NCI-H82 (cell line): ENCODE data around the gene ENTPD7.
"Not testable (repeated sequence)": the region's sequence is repeated elsewhere in the genome, so short reads cannot be mapped to it uniquely, and the experiment has no call there.

ENCODE experiments used
- DNase-seq: peaks from one replicate; lab custom pipeline; 2025; lab: John Stamatoyannopoulos, UW

The ENTPD7 gene

DNA sequence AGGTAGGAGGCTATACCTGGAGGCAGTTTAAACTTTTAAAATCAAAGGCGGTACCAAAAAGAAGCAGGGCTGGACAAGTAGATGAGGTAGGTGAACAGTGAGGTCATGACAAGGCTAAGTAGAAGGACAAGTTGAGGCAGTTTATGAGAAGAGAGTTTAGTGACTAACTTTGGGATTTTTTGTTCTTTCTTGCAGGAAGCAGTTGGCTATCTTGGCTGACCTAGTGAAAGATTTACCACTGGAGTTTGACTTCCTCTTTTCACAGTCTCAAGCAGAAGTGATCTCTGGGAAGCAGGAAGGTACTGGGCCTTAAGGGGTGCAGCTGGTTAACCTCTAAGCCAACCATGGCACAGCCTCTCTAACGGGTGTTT lies 26.3 kb downstream of the ENTPD7 start:
- DNase-seq, result no peak

DNA sequence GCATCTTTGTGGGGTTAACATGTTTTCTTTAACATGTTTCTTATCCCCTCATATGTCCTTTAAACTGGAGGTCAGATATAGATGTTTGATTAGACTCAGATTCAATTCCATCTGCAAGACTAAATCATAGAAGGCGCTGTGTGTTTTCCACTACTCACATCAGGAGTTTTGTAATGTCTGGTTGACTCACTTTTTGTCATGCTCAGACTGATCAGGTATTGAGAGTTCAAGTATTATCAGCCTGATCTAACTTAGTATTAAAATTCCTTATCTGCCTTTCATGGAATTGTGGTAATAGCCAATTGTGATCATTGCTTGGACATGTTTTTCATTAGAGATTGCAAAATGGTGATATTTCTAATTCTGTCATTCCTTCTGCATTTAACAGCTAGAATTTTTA lies 30.2 kb downstream of the ENTPD7 start:
- no peak for DNase-seq

GRCh38 chr10:99693933-99694583 lies 34.7 kb downstream of the ENTPD7 start:
- no peak for DNase-seq

DNA sequence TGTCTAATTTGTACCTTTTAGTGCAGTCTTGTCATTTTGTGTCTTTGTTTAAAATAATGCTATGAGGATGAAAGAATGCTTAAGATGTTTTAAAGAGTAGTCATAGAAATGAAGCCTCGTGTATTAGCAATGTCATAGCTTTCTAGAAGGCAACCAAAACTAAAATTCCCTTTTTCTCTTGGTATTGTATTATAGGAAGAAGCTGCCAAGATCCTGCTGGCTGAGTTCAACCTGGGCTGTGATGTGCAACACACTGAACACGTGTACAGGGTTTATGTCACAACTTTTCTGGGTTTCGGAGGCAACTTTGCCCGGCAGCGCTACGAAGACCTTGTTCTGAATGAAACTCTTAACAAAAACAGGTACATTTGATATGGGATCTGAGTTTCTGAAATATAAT lies 36.5 kb downstream of the ENTPD7 start:
- DNase-seq, result no peak

GRCh38 chr10:99698504-99699080 lies 39.3 kb downstream of the ENTPD7 start:
- no peak for DNase-seq

- DNase-seq, result no peak
Measured at GRCh38 chr10:99700649-99701048, 41.3 kb downstream of the ENTPD7 start.

GRCh38 chr10:99708428-99709012 lies 49.2 kb downstream of the ENTPD7 start:
- no peak for DNase-seq

DNA sequence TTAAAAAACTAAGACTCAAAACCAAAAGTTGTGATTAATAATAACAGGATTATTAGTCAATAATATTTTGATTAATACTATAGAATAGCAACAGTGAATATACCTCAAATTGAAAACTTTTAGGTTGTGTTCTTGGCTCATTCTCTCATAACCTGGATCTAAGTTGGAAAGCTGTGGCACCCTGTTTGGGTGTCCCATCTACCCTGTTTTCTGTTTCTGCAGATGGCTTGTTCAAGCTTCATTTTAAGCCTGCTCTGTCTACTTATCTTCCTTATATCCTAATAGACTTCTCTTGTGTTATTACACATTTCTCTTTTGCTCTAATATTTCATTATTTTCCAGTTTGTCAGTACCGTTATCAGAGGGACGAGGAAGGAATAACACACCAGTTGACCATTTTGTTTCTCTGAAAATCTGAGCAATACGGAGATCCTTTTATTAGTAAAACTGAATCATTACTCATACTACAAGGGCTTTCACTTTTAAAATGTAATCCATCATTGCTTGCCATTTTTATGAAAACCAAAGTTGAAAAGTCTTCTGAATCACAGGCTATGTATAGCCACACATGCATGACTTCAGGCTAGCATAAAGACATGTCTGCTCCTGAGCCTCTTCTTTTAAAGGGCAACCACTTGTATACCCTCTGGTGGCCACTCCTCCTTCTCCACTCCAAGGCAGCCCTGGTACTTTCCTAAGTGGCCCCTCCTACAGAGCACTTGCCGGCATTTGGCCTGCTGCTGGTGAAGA lies 50.3 kb downstream of the ENTPD7 start:
- DNase-seq, result no peak

GRCh38 chr10:99711129-99711719 lies 51.9 kb downstream of the ENTPD7 start:
- peak; percentile 58 for DNase-seq

- DNase-seq, result no peak
Measured at GRCh38 chr10:99714446-99714845, 55.1 kb downstream of the ENTPD7 start.

GRCh38 chr10:99720387-99720786 lies 61.1 kb downstream of the ENTPD7 start:
- no peak for DNase-seq

DNA sequence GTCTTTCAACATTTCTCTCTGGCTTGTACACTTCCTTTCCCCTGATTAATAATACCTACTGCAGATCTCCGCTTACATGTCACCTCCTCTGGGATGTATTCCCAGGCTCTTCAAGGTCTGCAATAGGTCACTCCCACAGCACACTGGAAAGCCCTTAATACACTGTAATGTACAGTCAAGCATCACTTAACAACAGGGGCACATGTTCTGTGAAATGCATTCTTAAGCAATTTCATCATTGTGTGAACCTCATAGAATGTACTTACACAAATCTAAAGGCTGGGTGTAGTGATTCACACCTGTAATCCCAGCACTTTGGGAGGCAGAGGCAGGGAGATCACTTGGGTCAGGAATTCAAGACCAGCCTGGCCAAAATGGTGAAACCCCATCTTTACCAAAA lies 70.7 kb downstream of the ENTPD7 start:
- DNase-seq, result no peak

DNA sequence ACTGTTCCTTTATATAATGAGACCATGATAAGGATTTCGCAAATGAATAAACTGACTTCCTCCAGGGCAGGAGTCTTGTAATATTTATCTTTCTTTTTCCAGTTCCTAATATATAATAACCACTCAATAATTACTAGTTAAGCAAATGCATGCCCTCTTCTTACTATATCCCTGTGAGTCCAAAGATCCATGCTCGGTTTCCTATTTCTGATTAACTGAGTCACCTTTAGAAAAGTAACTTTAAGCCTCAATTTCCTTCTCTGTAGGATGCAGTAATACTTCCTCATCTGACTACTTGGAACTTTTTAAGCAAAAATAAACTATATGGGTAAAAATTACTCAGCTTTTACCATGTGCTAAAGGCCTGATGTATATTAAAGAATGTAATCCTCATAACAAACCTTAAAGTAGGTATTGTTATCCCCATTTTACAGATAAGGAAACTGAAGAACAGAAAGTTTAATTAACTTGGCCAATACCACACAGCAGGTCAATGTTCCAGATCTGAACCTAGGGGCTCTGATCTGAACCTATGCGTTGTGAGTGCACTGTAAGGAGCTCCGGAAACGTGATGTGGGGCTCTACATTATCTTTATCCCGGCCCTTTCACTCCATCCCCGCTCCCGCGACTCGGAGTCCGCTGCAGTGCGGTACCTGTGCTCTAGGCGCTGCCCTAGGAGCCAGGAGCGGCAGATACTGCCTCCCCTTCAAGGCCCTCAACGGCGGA lies 72.2 kb downstream of the ENTPD7 start:
- no peak for DNase-seq

DNA sequence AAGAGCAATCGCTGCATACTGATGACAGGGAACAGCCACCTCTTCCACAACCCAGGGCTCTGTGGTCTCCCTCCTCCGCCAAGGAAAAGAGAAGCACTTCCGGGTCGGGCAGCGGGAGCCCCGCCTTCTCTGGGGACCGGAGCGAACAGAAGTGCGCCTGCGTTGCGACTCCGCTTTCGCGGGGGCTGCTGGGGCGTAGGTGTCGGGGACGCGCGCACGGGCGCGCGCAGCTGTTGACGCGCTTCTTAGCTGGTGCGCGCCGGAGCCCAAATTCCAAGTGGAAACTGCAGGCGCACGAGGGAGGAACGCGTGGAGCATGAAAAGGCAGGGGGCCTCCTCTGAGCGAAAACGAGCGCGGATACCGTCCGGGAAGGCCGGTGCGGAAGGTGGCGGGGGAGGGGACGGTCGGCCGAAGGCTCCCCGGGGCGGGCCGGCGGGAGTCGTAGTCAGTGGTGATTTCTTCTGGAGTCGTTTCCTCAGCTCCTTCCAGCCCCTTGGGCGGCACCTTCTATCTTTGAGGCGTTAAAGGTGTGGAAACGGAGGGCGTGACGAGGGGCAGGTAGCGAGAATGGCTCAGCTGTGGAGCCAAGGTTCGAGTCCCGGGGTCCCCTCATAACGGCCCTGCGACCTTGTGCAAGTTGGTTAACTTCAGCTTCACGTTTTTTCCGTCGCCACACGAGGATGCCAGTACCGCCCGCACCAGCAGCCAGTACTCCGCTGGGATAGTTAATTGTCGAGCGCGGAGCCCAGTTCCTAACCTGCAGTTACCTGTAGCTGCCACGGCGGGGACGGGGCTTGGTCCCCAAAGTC lies 72.9 kb downstream of the ENTPD7 start, which contains the start of the genes COX15 and CUTC:
TSS of gene COX15 (minus strand) at position 95 of the 810 bp plus-strand sequence. CDS start at position 17, 78 bp downstream.
TSS of gene CUTC (plus strand) at position 202 of the 810 bp plus-strand sequence. CDS start at position 317, 115 bp downstream.
- peak; percentile 98 for DNase-seq

GRCh38 chr10:99733366-99733765 lies 74.1 kb downstream of the ENTPD7 start:
- DNase-seq, result peak; percentile 17

DNA sequence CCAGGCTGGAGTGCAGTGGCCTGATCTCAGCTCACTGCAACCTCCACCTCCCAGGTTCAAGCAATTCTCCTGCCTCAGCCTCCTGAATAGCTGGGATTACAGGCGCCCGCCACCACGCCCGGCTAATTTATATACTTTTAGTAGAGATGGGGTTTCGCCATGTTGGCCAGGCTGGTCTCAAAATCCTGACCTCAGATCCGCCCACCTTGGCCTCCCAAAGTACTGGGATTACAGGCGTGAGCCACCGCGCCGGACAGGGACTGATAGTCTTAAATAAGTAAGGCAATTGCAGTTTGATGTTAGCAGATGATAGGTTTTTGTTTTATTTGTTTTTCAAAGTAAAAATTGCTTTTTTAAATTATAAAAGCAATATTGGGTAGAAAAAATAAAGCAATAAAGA lies 74.8 kb downstream of the ENTPD7 start:
- DNase-seq, result not testable (repeated sequence)

DNA sequence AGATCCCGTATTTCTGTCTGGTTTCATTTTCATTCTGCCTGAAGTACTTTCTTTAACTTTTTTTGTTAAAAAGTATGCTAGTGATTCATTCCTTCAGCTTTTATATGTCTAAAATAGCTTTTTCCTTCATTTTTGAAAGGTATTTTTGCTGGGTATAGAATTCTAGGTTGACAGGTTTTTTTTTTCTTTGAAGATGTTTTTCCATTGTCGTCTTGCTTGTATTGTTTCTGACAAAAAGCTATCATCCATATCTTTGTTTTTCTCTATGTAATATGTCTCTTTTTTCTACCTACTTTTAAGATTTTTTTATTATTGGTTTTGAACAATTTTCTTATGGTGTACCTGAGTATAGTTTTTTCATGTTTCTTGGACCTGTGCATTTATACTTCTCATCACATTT lies 81.0 kb downstream of the ENTPD7 start:
- no peak for DNase-seq

DNA sequence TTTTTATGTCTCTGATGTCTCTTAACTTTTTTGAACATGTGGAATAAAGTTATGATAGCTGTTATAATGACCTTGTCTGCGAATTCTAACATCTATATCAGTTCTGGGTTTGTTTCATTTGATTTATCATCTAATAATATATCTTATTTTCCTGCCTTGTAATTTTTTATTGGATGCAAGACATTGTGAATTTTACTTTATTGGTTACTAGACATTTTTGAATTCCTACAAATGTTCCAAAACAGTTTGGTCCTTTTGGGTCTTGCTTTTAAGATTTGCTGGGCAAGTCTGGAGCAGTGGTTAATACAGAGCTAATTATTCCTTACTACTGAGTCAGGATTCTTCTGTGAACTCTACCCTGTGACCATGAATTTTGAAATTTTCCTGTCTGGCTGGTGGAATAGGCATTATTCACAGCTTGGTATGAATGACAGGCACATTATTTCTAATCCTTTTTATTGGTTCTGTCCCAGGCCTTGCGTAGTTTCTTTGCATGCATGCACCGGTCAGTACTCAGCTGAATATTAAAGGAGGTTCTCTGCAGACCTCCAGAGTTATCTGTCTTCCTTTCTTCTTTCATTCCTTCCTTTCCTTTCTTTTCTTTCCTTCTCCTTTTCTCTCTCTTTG lies 81.7 kb downstream of the ENTPD7 start:
- no peak for DNase-seq

- no peak for DNase-seq
Measured at GRCh38 chr10:99742254-99742653, 82.9 kb downstream of the ENTPD7 start.

GRCh38 chr10:99742701-99743100 lies 83.4 kb downstream of the ENTPD7 start:
- no peak for DNase-seq
